B cell (primary cell): Measurements from ENCODE around the gene TTC27. TPM values are rescaled to one million over a fixed set of nuclear protein-coding genes. Genes with fewer than 3 reads are reported as not detected.

Experiments
- ATAC-seq: fragments of 200-7000 bp; cut with Tn5 transposase; one replicate; pipeline ENCODE4 v1.10.0; 2021; ENCODE audit warnings: low read depth, mild to moderate bottlenecking, moderate number of reproducible peaks, moderate library complexity
- CTCF ChIA-PET: fragments of 350-600 bp; sonication (Branson Sonifier 250); formaldehyde crosslinking; loops from one replicate; lab custom pipeline; 2021; ENCODE audit warnings: antibody characterized with exemption, inconsistent platforms; lab: Charles Lee
- POLR2A ChIA-PET: fragments of 350-600 bp; sonication (Branson Sonifier 250); formaldehyde crosslinking; loops from one replicate; lab custom pipeline; 2021; ENCODE audit warnings: antibody characterized with exemption; lab: Charles Lee
- DNase-seq: peaks from one replicate; pipeline ENCODE4 v3.0.0; 2013
- H2AFZ ChIP-seq: 2 replicates; pipeline ENCODE4 v1.6.1; 2012; ENCODE audit warnings: mild to moderate bottlenecking, low read depth, low read length; ENCODE audit not compliant: insufficient read depth, poor library complexity, severe bottlenecking
- H3K27ac ChIP-seq, 2 donors: 1 replicate in 1 of 2; 2 replicates in 1 of 2; pipeline ENCODE4 v1.5.1; 2012 to 2013; ENCODE audit warnings: low read length in 2 of 2, mild to moderate bottlenecking in 2 of 2, moderate library complexity in 1 of 2
- H3K27me3 ChIP-seq, 4 experiments: fragments of 200-600 bp in 1 of 4; sonication (generic) in 1 of 4; replicated peaks in 1 of 4; 1 replicate in 2 of 4; 2 replicates in 2 of 4; pipeline versions ENCODE4 v1.6.1 to v1.7.0; 2013 to 2016; ENCODE audit warnings: low read length in 3 of 4, mild to moderate bottlenecking in 2 of 4, mixed read lengths in 1 of 4, moderate library complexity in 1 of 4; ENCODE audit not compliant: insufficient read depth in 4 of 4, control insufficient read depth in 3 of 4; ENCODE audit errors: control extremely low read depth in 1 of 4
- H3K36me3 ChIP-seq, 2 experiments: replicated peaks in 1 of 2; 1 replicate in 1 of 2; 2 replicates in 1 of 2; pipeline versions ENCODE4 v1.6.1 to v1.7.1; 2013; ENCODE audit warnings: low read length in 1 of 2; ENCODE audit not compliant: insufficient read depth in 2 of 2, control insufficient read depth in 1 of 2; ENCODE audit errors: control extremely low read depth in 1 of 2, extremely low read depth in 1 of 2
- H3K4me1 ChIP-seq, 2 donors: fragments of 200-600 bp in 1 of 2; sonication (generic) in 1 of 2; 1 replicate in 1 of 2; 2 replicates in 1 of 2; pipeline versions ENCODE4 v1.5.1 to v1.6.1; 2013 to 2017; ENCODE audit warnings: low read length in 2 of 2; ENCODE audit not compliant: control insufficient read depth in 2 of 2, insufficient read depth in 2 of 2
- H3K4me2 ChIP-seq: replicated peaks from 2 replicates; pipeline ENCODE3; 2012; ENCODE audit warnings: mild to moderate bottlenecking, low read depth, low read length; ENCODE audit not compliant: poor library complexity, severe bottlenecking
- H3K4me3 ChIP-seq, 5 experiments: fragments of 200-600 bp in 1 of 5; sonication (generic) in 1 of 5; 1 replicate in 3 of 5; 2 replicates in 2 of 5; pipeline versions ENCODE4 v1.5.1 to v1.7.0; 2011 to 2016; ENCODE audit warnings: low read length in 4 of 5, mild to moderate bottlenecking in 4 of 5, low read depth in 2 of 5, control low read depth in 1 of 5, moderate library complexity in 1 of 5; ENCODE audit not compliant: insufficient read depth in 1 of 5; ENCODE audit errors: control extremely low read depth in 1 of 5, extremely low read depth in 1 of 5
- H3K79me2 ChIP-seq: fragments of 200-600 bp; sonication (generic); one replicate; pipeline ENCODE4 v1.6.0; 2016; ENCODE audit warnings: low read length; ENCODE audit not compliant: control insufficient read depth, insufficient read depth
- H3K9ac ChIP-seq: fragments of 200-600 bp; sonication (generic); 2 replicates; pipeline ENCODE4 v1.6.1; 2017; ENCODE audit warnings: mild to moderate bottlenecking, low read length, moderate library complexity
- H3K9me3 ChIP-seq, 3 donors: one replicate each; pipeline versions ENCODE4 v1.6.1 to v1.7.1; 2013; ENCODE audit warnings: low read length in 2 of 3; ENCODE audit not compliant: control insufficient read depth in 2 of 3, insufficient read depth in 1 of 3; ENCODE audit errors: control extremely low read depth in 1 of 3
- H4K20me1 ChIP-seq: 2 replicates; pipeline ENCODE4 v1.6.0; 2012; ENCODE audit warnings: mild to moderate bottlenecking, low read length; ENCODE audit not compliant: insufficient read depth, control insufficient read depth, poor library complexity, severe bottlenecking
- H3K27ac Mint-ChIP-seq: one replicate; pipeline ENCODE4 v1.8.0; 2021; ENCODE audit warnings: mixed read lengths
- H3K27me3 Mint-ChIP-seq: one replicate; pipeline ENCODE4 v1.8.0; 2021; ENCODE audit warnings: mixed read lengths
- H3K4me1 Mint-ChIP-seq: one replicate; pipeline ENCODE4 v1.8.0; 2021; ENCODE audit warnings: mixed read lengths
- H3K4me3 Mint-ChIP-seq: one replicate; pipeline ENCODE4 v1.8.0; 2021; ENCODE audit warnings: mixed read lengths
- H3K9me3 Mint-ChIP-seq: one replicate; pipeline ENCODE4 v1.8.0; 2022; ENCODE audit warnings: mixed read lengths; ENCODE audit not compliant: insufficient read depth
- EZH2 ChIP-seq: IDR thresholded peaks from 2 replicates; pipeline ENCODE4 v1.6.1; 2012; ENCODE audit warnings: borderline replicate concordance, low read depth, mild to moderate bottlenecking, moderate library complexity, low read length; ENCODE audit not compliant: insufficient read depth, poor library complexity, severe bottlenecking
- WGBS: methylation state at CpG from one replicate; pipeline ENCODE4 v1.1.5; 2013; ENCODE audit warnings: missing lambda C conversion rate; ENCODE audit not compliant: insufficient coverage; 5-methylcytosine and 5-hydroxymethylcytosine counted together
- intact Hi-C: fragments of 100-400 bp; cut with micrococcal nuclease; formaldehyde crosslinking; loops from one replicate; pipeline ENCODE4 v1.10.0; 2022
- polyA plus RNA-seq: library from polyadenylated mRNA; depleted of rRNA; stranded (reverse); fragments of >200 nt; gene quantifications from 2 replicates; pipeline ENCODE4 v1.2.3, GENCODE V29; 2012
- total RNA-seq, 2 donors: library from RNA; stranded (reverse); fragments of 120-200 nt in 1 of 2; gene quantifications; 1 replicate in 1 of 2; 2 replicates in 1 of 2; pipeline versions ENCODE4 v1.2.3 to v1.2.4, GENCODE V29; 2013 to 2022
- TF ChIP-seq, protein P1 (sequence below): fragments of 200-600 bp; IDR thresholded peaks from one replicate; pipeline ENCODE4 v1.8.0; 2022; ENCODE audit warnings: antibody characterized with exemption, mild to moderate bottlenecking

Gene TTC27
- total and polyA plus RNA-seq, 2 donors (not counting 1 experiment from before 2014, with no cell fraction given), result 22.7 to 28.5 TPM

DNA sequence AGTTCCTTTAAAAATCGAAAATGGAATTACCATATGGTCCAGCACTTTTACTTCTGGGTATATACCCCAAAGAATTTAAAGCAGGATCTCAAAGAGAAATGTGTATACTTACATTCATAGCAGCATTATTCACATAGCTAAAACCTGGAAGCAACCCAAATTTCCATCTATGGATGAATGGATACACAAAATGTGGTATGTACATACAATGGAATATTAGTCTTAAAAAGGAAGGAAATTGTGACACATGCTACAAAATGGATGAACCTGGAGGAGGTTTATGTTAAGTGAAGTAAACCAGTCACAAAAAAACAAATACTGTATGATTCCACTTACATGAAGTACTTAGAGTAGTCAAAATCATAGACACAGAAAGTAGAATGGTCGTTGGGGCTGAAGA lies 171.0 kb downstream of the TTC27 start:
- WGBS, result no CpG with 5 or more reads among the region's 2 CpGs
- intact Hi-C loops, result no loop called here
- H3K9me3 ChIP-seq, result no peaks in the 10 kb centered on the region
- H3K79me2 ChIP-seq, result no peaks in the 10 kb centered on the region
- no peak overlapping the region for H3K9ac ChIP-seq
- DNase-seq, result no peak
- H3K36me3 ChIP-seq, result peaks cover 0 to 3% of the 10 kb centered on the region in 2 experiments
- H3K27ac ChIP-seq, result no peak overlapping the region
- no peak overlapping the region for H3K4me2 ChIP-seq
- H3K9me3 Mint-ChIP-seq, result no peaks in the 10 kb centered on the region
- no peak overlapping the region for H2AFZ ChIP-seq
- POLR2A ChIA-PET, result no interaction called here
- no peaks in the 10 kb centered on the region for H3K4me1 Mint-ChIP-seq
- no peak overlapping the region for H3K4me3 ChIP-seq
- H3K4me3 Mint-ChIP-seq, result no peak overlapping the region
- H3K27me3 Mint-ChIP-seq, result no peaks in the 10 kb centered on the region
- TF ChIP-seq, protein P1, sequence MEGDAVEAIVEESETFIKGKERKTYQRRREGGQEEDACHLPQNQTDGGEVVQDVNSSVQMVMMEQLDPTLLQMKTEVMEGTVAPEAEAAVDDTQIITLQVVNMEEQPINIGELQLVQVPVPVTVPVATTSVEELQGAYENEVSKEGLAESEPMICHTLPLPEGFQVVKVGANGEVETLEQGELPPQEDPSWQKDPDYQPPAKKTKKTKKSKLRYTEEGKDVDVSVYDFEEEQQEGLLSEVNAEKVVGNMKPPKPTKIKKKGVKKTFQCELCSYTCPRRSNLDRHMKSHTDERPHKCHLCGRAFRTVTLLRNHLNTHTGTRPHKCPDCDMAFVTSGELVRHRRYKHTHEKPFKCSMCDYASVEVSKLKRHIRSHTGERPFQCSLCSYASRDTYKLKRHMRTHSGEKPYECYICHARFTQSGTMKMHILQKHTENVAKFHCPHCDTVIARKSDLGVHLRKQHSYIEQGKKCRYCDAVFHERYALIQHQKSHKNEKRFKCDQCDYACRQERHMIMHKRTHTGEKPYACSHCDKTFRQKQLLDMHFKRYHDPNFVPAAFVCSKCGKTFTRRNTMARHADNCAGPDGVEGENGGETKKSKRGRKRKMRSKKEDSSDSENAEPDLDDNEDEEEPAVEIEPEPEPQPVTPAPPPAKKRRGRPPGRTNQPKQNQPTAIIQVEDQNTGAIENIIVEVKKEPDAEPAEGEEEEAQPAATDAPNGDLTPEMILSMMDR, result no peak
- TF ChIP-seq EZH2, result no peak
- no peak for ATAC-seq
- no peaks in the 10 kb centered on the region for H3K4me1 ChIP-seq
- H3K27me3 ChIP-seq, result no peaks in the 10 kb centered on the region
- H3K27ac Mint-ChIP-seq, result no peak overlapping the region
- CTCF ChIA-PET, result no interaction called here
- H4K20me1 ChIP-seq, result no peaks in the 10 kb centered on the region

DNA sequence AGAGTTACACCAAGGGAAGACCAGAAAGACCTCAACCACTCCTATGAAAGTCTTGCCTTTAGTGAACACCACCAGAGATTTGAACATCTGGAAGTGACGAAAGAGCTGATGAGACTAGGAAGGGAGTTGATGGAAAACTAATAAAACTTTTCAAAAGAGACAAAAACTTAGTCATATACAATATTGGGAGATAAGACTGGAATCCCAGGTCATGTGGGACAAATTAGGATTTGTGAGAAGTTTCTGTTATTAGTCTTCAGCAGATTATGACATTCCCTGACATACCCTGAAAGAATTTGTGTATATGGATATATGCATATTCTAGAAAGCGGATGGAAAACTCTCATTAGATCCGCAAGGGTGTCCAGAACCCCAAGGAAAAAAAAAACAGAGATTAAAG lies 173.9 kb downstream of the TTC27 start:
- Histone ChIP-seq H3K79me2 (no peaks in the 10 kb centered on the region), H3K9ac (no peak overlapping the region), H3K36me3 (peaks cover 0 to 3% of the 10 kb centered on the region in 2 experiments), H3K4me2 (no peak overlapping the region), H4K20me1 (no peaks in the 10 kb centered on the region), H3K4me3 (no peak overlapping the region), H3K27ac (no peak overlapping the region), H3K4me1 (no peaks in the 10 kb centered on the region), H2AFZ (no peak overlapping the region), H3K27me3 (no peaks in the 10 kb centered on the region), H3K9me3 (no peaks in the 10 kb centered on the region)
- H3K4me3 Mint-ChIP-seq, result no peak overlapping the region
- H3K4me1 Mint-ChIP-seq, result no peaks in the 10 kb centered on the region
- H3K9me3 Mint-ChIP-seq, result no peaks in the 10 kb centered on the region
- intact Hi-C loops, result no loop called here
- ChIA-PET CTCF (no interaction called here), POLR2A (interaction anchor here (0.5 kb wide), 1 partner anchor 39 kb away, joined by 4 read pairs; no protein-coding TSS in a partner anchor)
- WGBS, result no CpG with 5 or more reads among the region's 3 CpGs
- DNase-seq (no peak), ATAC-seq (no peak)
- TF ChIP-seq, protein P1, result no peak
- TF ChIP-seq EZH2, result no peak
- no peak overlapping the region for H3K27ac Mint-ChIP-seq
- H3K27me3 Mint-ChIP-seq, result no peaks in the 10 kb centered on the region
